ENCODE data around the gene ARHGEF4.

GRCh38 chr2:130852521-130853115 lies 15.9 kb downstream of the ARHGEF4 start:
- no peak for TF ChIP-seq CTCF (IDR thresholded peaks at IDR 0.05; ENCODE audit: insufficient read depth, low read depth, low read length)
- TF ChIP-seq EZH2 (IDR thresholded peaks at IDR 0.05; ENCODE audit: insufficient read depth, low read length), result no peak

Data from astrocyte (in vitro differentiated cells and primary cell).